GM18507 (cell line): ENCODE results near the gene MANBA.
"Not testable (repeated sequence)": the region's sequence is repeated elsewhere in the genome, so short reads cannot be mapped to it uniquely, and the experiment has no call there.

Experiments
- DNase-seq: peaks from one replicate; pipeline ENCODE4 v3.0.0; 2011; ENCODE audit warnings: low read depth; ENCODE audit not compliant: insufficient read length; ENCODE audit errors: extremely low spot score
- FAIRE-seq: peaks from 2 replicates; lab custom pipeline; 2011; peaks lifted over from hg19 to GRCh38; lab: Jason Lieb, UNC

Gene MANBA

DNA sequence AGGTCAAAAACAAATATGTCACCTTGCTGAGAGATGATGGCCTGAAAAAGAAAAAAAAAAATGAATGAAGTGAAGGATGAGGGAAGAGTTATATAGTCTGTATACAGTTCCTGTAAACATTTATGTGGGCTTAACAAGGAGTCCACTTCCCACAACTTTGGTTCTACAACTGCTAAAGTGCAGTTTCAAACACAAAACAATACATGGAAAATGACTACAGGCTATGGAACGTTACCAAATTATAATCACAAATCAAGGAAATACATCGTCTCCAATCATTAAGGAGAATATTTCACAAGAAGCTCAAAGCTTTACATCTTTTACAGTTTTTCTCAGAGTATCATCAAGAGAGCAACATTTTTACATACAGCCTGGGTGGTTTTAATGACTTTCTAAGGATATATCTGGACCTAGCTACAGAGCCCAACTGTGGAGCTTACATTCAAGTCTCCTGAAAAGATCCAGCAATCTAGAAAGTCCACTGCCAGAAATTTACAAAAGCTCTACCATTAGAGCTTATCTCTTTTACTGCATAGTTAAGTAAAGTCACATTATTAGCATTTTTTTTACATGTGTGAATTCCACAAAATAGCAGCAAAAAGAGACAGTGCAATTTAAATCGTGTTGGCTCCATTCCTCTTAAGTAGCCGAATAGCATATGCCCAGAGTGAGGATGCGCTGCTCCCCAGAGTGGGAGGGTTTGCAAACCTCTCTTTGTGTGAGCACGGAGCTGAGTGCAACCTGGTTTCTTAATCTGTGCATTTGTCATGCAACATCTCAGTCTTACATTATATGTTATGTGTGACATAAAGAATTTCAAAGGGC, 128.3 kb downstream of the MANBA start:
- FAIRE-seq (no peak), DNase-seq (no peak)

DNA sequence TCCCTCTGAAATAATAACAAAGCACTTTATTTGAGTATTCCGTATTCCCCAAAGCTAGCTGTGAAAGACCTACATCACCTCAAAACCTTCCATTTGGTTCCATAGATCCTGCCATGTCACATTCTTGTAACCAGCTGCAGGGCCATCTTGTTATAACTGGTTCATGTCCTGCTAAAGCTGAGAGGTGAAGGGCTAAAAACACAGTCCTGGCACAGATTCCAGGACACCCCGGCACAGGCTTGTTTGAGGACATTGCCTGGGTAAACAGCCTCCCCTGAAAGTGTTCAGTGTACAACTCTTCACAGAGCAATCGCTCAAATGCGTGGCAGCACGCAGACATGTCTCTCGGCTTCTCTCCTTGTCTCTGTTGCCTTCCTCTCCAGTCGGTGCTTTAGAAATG, 129.2 kb downstream of the MANBA start:
- no peak for DNase-seq
- no peak for FAIRE-seq

- no peak for FAIRE-seq
These were observed 131.1 kb downstream of the MANBA start for GRCh38 chr4:102629673-102630072.

DNA sequence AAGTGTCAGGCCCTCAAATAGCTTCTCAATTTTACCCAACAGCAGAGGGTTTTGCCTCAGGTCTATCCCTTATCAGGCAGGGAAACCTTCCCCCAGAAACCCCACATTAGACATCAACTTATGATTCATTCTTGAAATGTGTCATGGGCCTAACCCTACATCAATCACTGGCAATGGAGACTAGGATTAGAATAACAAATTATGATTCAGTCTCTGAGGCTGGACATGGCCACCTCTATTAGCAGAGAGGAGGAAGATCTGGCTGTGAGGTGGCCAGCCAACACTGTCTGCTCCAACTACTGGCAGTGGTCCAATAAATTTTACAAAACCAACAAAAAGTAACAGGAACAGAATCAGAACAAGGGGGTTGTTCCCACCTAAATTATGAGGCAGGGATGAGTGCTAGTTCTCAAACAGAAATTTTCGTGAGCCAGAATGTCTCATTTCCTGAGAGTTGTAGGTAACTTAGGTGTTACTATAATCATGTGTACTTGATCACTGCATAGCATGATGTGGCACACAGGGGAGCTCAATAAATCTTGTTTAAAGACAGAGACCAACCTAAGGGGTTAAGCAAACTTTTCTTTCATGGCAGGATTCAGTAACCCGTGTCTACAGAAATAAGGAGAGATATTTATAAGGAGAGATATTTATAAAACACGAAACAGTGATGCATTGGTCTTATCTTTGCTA, 132.8 kb downstream of the MANBA start:
- peak; percentile 7 for DNase-seq
- no peak for FAIRE-seq

More at GRCh38 chr4:102629673-102630072, 131.1 kb downstream of the MANBA start:
- DNase-seq, result no peak

DNA sequence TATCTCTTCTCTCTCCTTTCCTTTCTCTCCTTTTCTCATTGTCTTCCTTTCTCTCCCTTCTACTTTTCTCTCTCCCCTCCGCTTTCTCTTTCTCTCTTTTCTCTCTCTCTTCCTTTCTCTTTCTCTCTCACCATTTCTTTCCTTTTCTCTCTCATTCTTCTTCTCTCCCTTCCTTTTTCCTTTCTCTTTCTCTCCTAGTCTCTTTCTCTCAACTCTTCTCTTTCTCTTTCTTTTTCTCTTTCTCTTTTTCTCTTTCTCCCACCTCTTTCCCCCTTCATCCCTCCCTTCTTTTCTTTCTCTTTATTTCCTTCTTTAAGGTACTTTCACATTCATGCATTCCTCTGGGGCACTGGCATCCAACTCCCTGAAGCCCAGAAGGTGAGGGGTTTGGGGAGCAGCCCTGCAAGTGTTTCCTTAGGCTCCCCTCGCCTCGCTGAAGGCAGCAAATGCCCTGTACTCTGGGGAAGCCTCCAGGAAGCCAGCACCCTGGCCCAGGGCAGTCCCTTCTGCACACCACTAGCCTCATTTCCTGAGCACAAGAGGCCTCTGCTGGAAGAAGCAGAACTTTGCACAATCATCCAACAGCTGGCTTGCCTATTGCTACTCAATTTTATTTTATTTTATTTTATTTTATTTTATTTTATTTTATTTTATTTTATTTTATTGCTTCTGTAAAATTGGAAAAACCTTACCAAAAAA, 135.4 kb downstream of the MANBA start:
- DNase-seq (peak; percentile 54), FAIRE-seq (peak; percentile 74)

- DNase-seq (no peak), FAIRE-seq (no peak)
These were observed 136.3 kb downstream of the MANBA start for GRCh38 chr4:102624505-102624904.

DNA sequence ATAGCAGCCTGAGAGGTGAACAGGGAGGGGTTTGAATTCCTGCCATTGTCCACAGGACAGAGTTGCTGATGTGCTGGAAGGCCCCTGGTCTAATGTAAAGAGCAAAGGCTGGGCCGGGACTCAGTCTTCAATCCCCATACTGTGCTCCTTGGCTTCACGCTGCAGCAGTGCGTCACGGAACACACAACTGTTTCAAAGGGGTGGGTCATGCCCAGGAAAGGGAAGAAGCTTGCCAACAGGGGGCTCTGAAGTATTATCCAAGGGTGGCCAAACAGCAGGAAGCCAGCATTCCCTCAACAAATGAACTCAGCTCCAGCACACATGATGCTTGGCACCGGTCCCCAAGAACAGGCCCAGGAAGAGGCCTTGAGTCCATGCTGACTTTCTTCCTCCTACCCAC, 137.1 kb downstream of the MANBA start:
- DNase-seq (no peak), FAIRE-seq (no peak)

DNA sequence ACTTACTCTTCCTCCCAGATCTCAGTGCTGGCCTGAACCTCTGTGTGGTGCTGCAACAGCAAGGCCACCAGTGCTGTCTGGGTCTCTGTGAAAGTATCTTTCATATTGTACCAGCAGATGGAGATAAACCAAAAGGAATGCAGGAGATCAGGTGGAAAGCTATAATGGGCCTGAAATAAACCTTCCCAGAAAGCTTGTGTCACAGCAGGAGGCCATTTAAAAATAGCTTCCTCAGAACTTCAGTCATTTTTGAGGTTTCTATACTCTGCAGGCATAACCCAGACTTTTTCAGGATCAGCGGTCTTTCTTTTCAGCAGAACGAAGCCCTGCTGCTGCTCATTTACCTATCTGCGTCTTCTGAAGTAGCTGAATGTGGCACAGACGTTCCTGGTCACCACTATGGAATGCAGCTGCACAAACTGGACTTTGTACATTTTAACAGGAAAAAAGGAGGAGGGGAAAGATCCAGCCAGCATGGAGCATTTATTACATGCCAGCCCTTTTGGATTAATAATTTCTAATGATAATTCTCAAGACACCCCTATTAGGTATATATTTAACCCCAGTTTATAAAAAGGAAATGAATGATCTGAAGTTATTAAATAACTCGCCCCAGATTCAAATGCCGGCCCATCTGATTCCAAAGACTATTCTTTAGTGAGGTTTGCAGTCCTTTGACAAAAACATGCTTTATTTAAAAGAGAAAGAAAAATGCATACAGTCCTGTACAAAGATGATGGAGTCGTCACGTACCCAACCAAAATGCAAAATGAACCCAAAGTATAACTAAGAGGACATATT, 139.9 kb downstream of the MANBA start:
- FAIRE-seq (peak; percentile 57), DNase-seq (no peak)

DNA sequence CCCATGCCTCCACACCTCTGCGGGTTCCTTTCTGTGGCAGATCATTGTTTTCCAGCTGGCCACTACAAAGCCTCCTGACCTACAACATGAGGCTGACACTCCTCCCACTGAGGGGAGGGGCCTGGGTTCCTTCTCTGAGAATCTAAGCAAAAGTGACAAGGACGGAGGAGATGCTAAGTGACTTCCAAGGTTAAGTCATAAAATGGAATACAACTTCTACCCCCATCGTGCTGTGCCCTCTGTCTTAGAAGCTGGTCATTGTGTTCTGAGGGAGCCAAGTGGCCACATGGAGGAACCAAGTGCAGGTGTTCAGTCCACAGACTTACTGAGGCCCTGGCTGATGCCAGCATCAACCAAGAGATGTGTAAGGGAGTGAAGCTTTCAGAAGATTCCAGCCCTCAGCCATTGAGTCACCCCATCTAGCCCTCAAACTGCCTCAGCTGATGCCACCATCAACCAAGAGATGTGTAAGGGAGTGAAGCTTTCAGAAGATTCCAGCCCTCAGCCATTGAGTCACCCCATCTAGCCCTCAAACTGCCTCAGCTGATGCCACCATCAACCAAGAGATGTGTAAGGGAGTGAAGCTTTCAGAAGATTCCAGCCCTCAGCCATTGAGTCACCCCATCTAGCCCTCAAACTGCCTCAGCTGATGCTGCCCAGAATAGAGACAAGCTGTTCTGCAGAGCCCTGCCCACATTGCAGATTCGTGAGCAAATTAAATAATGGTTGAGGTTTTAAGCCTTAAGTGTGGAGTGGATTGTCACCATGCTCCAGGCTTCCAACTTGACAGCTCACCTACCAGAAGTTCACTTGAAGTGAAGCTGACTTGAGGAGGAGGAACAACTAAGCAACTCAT, 140.8 kb downstream of the MANBA start:
- FAIRE-seq, DNase-seq: not testable (repeated sequence)

DNA sequence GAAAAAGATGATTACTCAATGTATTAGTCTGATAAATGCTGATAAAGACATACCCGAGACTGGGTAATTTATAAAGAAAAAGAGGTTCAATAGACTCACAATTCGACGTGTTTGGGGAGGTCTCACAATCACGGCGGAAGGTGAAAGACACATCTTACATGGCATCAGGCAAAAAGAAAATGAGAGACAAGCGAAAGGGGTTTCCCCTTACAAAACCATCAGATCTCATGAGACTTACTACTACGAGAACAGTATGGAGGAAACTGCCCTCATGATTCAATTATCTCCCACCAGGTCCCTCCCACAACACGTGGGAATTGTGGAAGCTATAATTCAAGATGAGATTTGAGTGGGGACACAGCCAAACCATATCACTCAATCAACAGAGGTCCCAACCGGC, 141.7 kb downstream of the MANBA start:
- DNase-seq, result not testable (repeated sequence)
- peak; percentile 38 for FAIRE-seq

DNA sequence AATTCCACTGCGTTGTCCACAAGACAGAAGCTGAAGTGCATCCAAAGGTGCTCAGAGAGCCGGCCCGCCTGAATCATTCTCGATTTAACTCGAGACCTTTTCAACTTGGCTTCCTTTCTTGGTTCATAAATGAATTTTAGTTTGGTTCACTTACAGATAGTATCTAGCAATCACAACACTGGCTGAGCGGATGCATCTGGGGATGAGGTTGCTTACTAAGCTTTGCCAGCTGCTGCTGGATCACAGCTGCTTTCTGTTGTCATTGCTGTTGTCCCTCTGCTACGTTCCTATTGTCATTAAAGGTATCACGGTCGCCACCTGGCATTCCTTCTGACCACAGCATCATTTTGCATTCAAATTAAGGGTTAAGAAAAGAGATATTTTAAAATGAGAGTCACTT, 144.1 kb downstream of the MANBA start:
- no peak for FAIRE-seq
- DNase-seq, result no peak

DNA sequence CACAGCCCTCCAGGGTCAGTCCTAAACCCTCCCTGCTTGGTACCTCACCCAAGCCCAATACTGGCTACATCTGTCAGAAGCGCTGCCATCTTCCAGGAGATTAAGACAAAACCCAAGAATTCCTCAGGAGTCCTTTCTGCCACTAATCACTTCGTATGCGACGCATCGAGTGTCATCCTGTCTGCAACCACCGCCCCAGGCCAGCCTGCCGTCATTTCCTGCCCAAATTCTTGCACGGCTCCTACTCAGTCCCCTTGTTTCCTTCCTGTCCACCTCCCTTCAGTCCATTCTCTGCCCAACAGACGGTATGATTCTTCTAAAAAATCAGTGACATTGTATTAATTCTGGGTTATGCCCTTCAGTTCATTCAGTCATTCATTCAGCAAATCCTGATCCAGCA, 146.0 kb downstream of the MANBA start:
- FAIRE-seq, result no peak
- DNase-seq, result no peak

DNA sequence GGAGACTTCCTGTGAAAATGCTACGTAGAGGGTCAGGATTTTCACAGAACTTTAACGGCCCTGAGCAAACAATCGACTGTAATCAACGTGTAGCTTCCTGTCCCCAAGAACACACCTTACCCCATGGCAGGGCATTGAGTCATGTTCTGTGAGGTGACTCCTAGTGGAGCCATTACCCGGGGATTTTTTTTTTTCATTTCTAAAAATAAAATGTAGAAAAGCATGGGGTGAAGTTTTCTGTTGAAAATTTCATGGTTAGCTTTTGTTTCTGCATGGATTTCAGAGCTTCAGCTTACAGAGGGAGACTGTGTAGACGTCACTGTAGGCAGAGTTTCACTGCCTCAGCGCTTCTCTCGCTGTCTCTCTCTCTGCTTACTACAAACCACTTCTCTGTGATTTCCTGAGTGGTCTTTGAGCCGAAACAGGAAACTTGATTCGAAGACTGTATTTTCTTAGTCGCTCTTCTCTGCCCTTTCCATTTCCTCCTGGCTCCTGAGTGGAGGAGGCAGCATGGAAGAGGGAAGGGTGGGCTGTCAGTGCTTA, 147.9 kb downstream of the MANBA start:
- FAIRE-seq, result no peak
- no peak for DNase-seq

- no peak for DNase-seq
These were observed 148.6 kb downstream of the MANBA start for GRCh38 chr4:102612210-102612609.

DNA sequence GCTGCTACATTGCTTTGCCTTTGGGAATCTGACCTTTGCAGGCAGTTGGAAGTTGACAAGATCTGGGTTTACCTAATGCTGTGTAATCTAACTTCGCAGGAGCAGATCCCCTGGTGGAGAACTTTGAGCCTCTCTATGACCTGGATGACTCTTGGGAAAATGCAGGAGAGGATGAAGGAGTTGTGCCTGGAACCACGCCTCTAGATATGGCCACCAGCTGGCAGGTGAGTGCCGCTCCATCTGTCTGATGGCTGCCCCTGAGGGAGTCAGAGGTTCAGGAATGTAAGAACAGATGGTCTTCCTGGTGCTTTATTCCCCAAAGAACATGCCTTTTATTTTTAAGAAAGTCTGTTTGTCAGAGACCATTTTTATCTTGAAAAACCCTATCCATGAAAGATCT, 150.3 kb downstream of the MANBA start:
- DNase-seq (no peak), FAIRE-seq (no peak)

More at GRCh38 chr4:102612210-102612609, 148.6 kb downstream of the MANBA start:
- no peak for FAIRE-seq

- FAIRE-seq (no peak), DNase-seq (no peak)
These were observed 150.8 kb downstream of the MANBA start for GRCh38 chr4:102610007-102610406.

GRCh38 chr4:102608190-102608589, 152.6 kb downstream of the MANBA start:
- DNase-seq (no peak), FAIRE-seq (no peak)

GRCh38 chr4:102606846-102607450, 153.8 kb downstream of the MANBA start:
- FAIRE-seq (no peak), DNase-seq (no peak)
